DOHH2 (cell line): Measurements from ENCODE around the gene ODR4.
"Not testable (repeated sequence)": the region's sequence is repeated elsewhere in the genome, so short reads cannot be mapped to it uniquely, and the experiment has no call there.

Experiments
- H3F3A ChIP-seq: fragments of 200-600 bp; sonication (generic), shearing (Covaris generic); 2 replicates; pipeline ENCODE4 v1.6.0; 2016; ENCODE audit warnings: antibody characterized with exemption, mild to moderate bottlenecking; ENCODE audit not compliant: control insufficient read depth, insufficient read depth
- H3K27ac ChIP-seq: fragments of 200-600 bp; sonication (generic); 2 replicates; pipeline ENCODE4 v1.5.1; 2014; ENCODE audit warnings: low read depth, mild to moderate bottlenecking, low read length, moderate library complexity
- H3K27me3 ChIP-seq: fragments of 200-600 bp; sonication (generic); 2 replicates; pipeline ENCODE4 v1.6.1; 2014; ENCODE audit warnings: mild to moderate bottlenecking, low read length, mixed read lengths; ENCODE audit not compliant: control insufficient read depth
- H3K36me3 ChIP-seq: fragments of 200-600 bp; sonication (generic); 2 replicates; pipeline ENCODE4 v1.6.1; 2014; ENCODE audit warnings: mild to moderate bottlenecking, low read length, moderate library complexity, mixed read lengths; ENCODE audit not compliant: control insufficient read depth
- H3K4me1 ChIP-seq: fragments of 200-600 bp; sonication (generic); 2 replicates; pipeline ENCODE4 v1.6.1; 2014; ENCODE audit warnings: mild to moderate bottlenecking, low read length, mixed read lengths; ENCODE audit not compliant: control insufficient read depth
- H3K4me2 ChIP-seq: fragments of 200-600 bp; sonication (generic); 2 replicates; pipeline ENCODE4 v1.6.0; 2014; ENCODE audit warnings: mild to moderate bottlenecking, low read length, moderate library complexity
- H3K4me3 ChIP-seq: fragments of 200-600 bp; sonication (generic); 2 replicates; pipeline ENCODE4 v1.5.1; 2014; ENCODE audit warnings: mild to moderate bottlenecking, low read length, mixed read lengths
- H3K79me2 ChIP-seq: fragments of 200-600 bp; sonication (generic); 2 replicates; pipeline ENCODE4 v1.6.1; 2014; ENCODE audit warnings: mild to moderate bottlenecking, low read length, mixed read lengths; ENCODE audit not compliant: control insufficient read depth
- H3K9me2 ChIP-seq: fragments of 200-600 bp; sonication (generic); replicated peaks from 2 replicates; pipeline ENCODE4 v1.6.1; 2014; ENCODE audit warnings: mild to moderate bottlenecking, low read length, mixed read lengths; ENCODE audit not compliant: control insufficient read depth
- H3K9me3 ChIP-seq: fragments of 200-600 bp; sonication (generic); 2 replicates; pipeline ENCODE4 v1.6.1; 2014; ENCODE audit warnings: antibody characterized with exemption, low read length, mixed read lengths; ENCODE audit not compliant: control insufficient read depth, insufficient read depth
- H4K20me1 ChIP-seq: fragments of 200-600 bp; sonication (generic); 2 replicates; pipeline ENCODE4 v1.6.0; 2014; ENCODE audit warnings: low read depth, mild to moderate bottlenecking, antibody characterized with exemption, low read length, moderate library complexity; ENCODE audit not compliant: control insufficient read depth, insufficient read depth
- CTCF ChIP-seq: fragments of 200-600 bp; sonication (generic); IDR thresholded peaks from one replicate; pipeline ENCODE4 v1.5.1; 2014; ENCODE audit warnings: antibody characterized with exemption, mild to moderate bottlenecking, low read depth, low read length; ENCODE audit not compliant: poor library complexity, severe bottlenecking
- EZH2phosphoT487 ChIP-seq: fragments of 200-600 bp; sonication (generic); IDR thresholded peaks from 2 replicates; pipeline ENCODE4 v1.6.1; 2017; ENCODE audit warnings: borderline replicate concordance, mild to moderate bottlenecking, antibody characterized with exemption, low read length, moderate library complexity, mixed read lengths

Gene ODR4

GRCh38 chr1:186443638-186444037 is 68.0 kb downstream of the ODR4 start:
- H3K4me2 ChIP-seq: no peak overlapping the region
- H3K9me2 ChIP-seq: no peaks in the 10 kb centered on the region
- no peaks in the 10 kb centered on the region for H3K9me3 ChIP-seq
- no peaks in the 10 kb centered on the region for H3K79me2 ChIP-seq
- no peaks in the 10 kb centered on the region for H4K20me1 ChIP-seq
- no peaks in the 10 kb centered on the region for H3K36me3 ChIP-seq
- no peaks in the 10 kb centered on the region for H3F3A ChIP-seq
- H3K4me1 ChIP-seq: no peaks in the 10 kb centered on the region
- no peak overlapping the region for H3K27ac ChIP-seq
- no peak overlapping the region for H3K4me3 ChIP-seq
- no peaks in the 10 kb centered on the region for H3K27me3 ChIP-seq
- no peak for TF ChIP-seq CTCF
- TF ChIP-seq EZH2phosphoT487: no peak

GRCh38 chr1:186446152-186446551 is 70.5 kb downstream of the ODR4 start:
- H3K4me1 ChIP-seq: no peaks in the 10 kb centered on the region
- no peaks in the 10 kb centered on the region for H3K9me3 ChIP-seq
- H3F3A ChIP-seq: no peaks in the 10 kb centered on the region
- H3K4me2 ChIP-seq: no peak overlapping the region
- TF ChIP-seq EZH2phosphoT487 (no peak), CTCF (no peak)
- no peaks in the 10 kb centered on the region for H3K9me2 ChIP-seq
- H3K36me3 ChIP-seq: no peaks in the 10 kb centered on the region
- no peaks in the 10 kb centered on the region for H4K20me1 ChIP-seq
- no peak overlapping the region for H3K4me3 ChIP-seq
- H3K27me3 ChIP-seq: no peaks in the 10 kb centered on the region
- H3K79me2 ChIP-seq: no peaks in the 10 kb centered on the region
- H3K27ac ChIP-seq: no peak overlapping the region

- H3K9me2 ChIP-seq: no peaks in the 10 kb centered on the region
- H3K9me3 ChIP-seq: no peaks in the 10 kb centered on the region
- H4K20me1 ChIP-seq: no peaks in the 10 kb centered on the region
- H3K4me3 ChIP-seq: no peak overlapping the region
- no peaks in the 10 kb centered on the region for H3K79me2 ChIP-seq
- H3F3A ChIP-seq: no peaks in the 10 kb centered on the region
- H3K27ac ChIP-seq: no peak overlapping the region
- TF ChIP-seq CTCF (no peak), EZH2phosphoT487 (no peak)
- H3K4me1 ChIP-seq: no peaks in the 10 kb centered on the region
- no peaks in the 10 kb centered on the region for H3K27me3 ChIP-seq
- no peak overlapping the region for H3K4me2 ChIP-seq
- no peaks in the 10 kb centered on the region for H3K36me3 ChIP-seq
These were observed 79.3 kb downstream of the ODR4 start for GRCh38 chr1:186454981-186455380.

- no peaks in the 10 kb centered on the region for H3K9me3 ChIP-seq
- H3K4me3 ChIP-seq: no peak overlapping the region
- no peak overlapping the region for H3K4me2 ChIP-seq
- TF ChIP-seq CTCF: no peak
- TF ChIP-seq EZH2phosphoT487: no peak
- no peaks in the 10 kb centered on the region for H3K27me3 ChIP-seq
- H3K79me2 ChIP-seq: no peaks in the 10 kb centered on the region
- H3F3A ChIP-seq: no peaks in the 10 kb centered on the region
- H3K27ac ChIP-seq: no peak overlapping the region
- H3K4me1 ChIP-seq: no peaks in the 10 kb centered on the region
- H3K36me3 ChIP-seq: no peaks in the 10 kb centered on the region
- no peaks in the 10 kb centered on the region for H3K9me2 ChIP-seq
- no peaks in the 10 kb centered on the region for H4K20me1 ChIP-seq
These were observed 81.2 kb downstream of the ODR4 start for GRCh38 chr1:186456729-186457255.

- not testable (repeated sequence) for H3K4me3 ChIP-seq, H3K4me1 ChIP-seq, H3K4me2 ChIP-seq, H3F3A ChIP-seq, H3K36me3 ChIP-seq, H3K79me2 ChIP-seq, H4K20me1 ChIP-seq, H3K9me3 ChIP-seq, H3K9me2 ChIP-seq, H3K27ac ChIP-seq, H3K27me3 ChIP-seq
These were observed 83.5 kb downstream of the ODR4 start for GRCh38 chr1:186459161-186459560.
